HEK293 (cell line): Measurements from ENCODE around the gene RAB7A.

Source experiments
- CTCF ChIA-PET: fragments of 350-600 bp; formaldehyde crosslinking; extraction: SDS; loops from one replicate; lab custom pipeline; 2021; ENCODE audit warnings: antibody characterized with exemption; lab: Yijun Ruan, JAX
- POLR2A ChIA-PET: fragments of 300-600 bp; formaldehyde crosslinking; extraction: SDS; loops from one replicate; lab custom pipeline; 2020; ENCODE audit warnings: antibody characterized with exemption, inconsistent platforms; lab: Yijun Ruan, JAX
- H3K27ac ChIP-seq: fragments of 200-500 bp; sonication (Bioruptor generic); 2 replicates; pipeline ENCODE4 v1.5.1; 2014; ENCODE audit warnings: low read depth, low read length, control low read depth, inconsistent platforms; ENCODE audit errors: extremely low read depth
- H3K36me3 ChIP-seq, 2 experiments: fragments of 200-500 bp in 1 of 2; sonication (Bioruptor generic) in 1 of 2; 1 replicate in 1 of 2; 2 replicates in 1 of 2; pipeline ENCODE4 v1.5.1; 2014 to 2017; ENCODE audit warnings: inconsistent platforms in 2 of 2, low read length in 2 of 2; ENCODE audit not compliant: control insufficient read depth in 2 of 2, insufficient read depth in 1 of 2
- H3K4me1 ChIP-seq: fragments of 200-500 bp; sonication (Bioruptor generic); 2 replicates; pipeline ENCODE4 v1.5.1; 2014; ENCODE audit warnings: mild to moderate bottlenecking, low read length, inconsistent platforms; ENCODE audit not compliant: control insufficient read depth, insufficient read depth
- H3K4me3 ChIP-seq: 2 replicates; pipeline ENCODE4 v1.5.1; 2011; ENCODE audit warnings: low read depth, mild to moderate bottlenecking, control low read depth, low read length, moderate library complexity
- H3K9me3 ChIP-seq: fragments of 200-500 bp; sonication (Bioruptor generic); 2 replicates; pipeline ENCODE4 v1.5.1; 2014; ENCODE audit warnings: low read depth, low read length, inconsistent platforms; ENCODE audit not compliant: control insufficient read depth, insufficient read depth
- SCRT1 ChIP-seq: fragments of 450-650 bp; formaldehyde crosslinking; IDR thresholded peaks from 2 replicates; pipeline ENCODE4 v1.5.1; 2016; ENCODE audit warnings: missing biosample characterization, missing genetic modification characterization, borderline replicate concordance
- ZFP41 ChIP-seq: fragments of 450-650 bp; formaldehyde crosslinking; IDR thresholded peaks from 2 replicates; pipeline ENCODE4 v1.5.1; 2016; ENCODE audit warnings: missing biosample characterization, missing genetic modification characterization, borderline replicate concordance
- ZNF155 ChIP-seq: fragments of 450-650 bp; formaldehyde crosslinking; IDR thresholded peaks from 2 replicates; pipeline ENCODE4 v1.5.1; 2016; ENCODE audit warnings: missing biosample characterization, missing genetic modification characterization
- ZNF202 ChIP-seq: fragments of 450-650 bp; formaldehyde crosslinking; IDR thresholded peaks from 2 replicates; pipeline ENCODE4 v1.5.1; 2016; ENCODE audit warnings: missing biosample characterization, missing genetic modification characterization, borderline replicate concordance
- ZNF514 ChIP-seq: fragments of 450-650 bp; formaldehyde crosslinking; IDR thresholded peaks from 2 replicates; pipeline ENCODE4 v1.5.1; 2016; ENCODE audit warnings: missing biosample characterization, missing genetic modification characterization
- TF ChIP-seq, protein P1 (sequence below): fragments of 450-650 bp; formaldehyde crosslinking; IDR thresholded peaks from 2 replicates; pipeline ENCODE4 v1.5.1; 2016; ENCODE audit warnings: missing biosample characterization, missing genetic modification characterization
- TF ChIP-seq, protein P2 (sequence below): fragments of 450-650 bp; formaldehyde crosslinking; IDR thresholded peaks from 2 replicates; pipeline ENCODE4 v1.5.1; 2016; ENCODE audit warnings: missing biosample characterization, missing genetic modification characterization
- TF ChIP-seq, protein P3 (sequence below): sonication (generic); formaldehyde crosslinking; IDR thresholded peaks from 2 replicates; pipeline ENCODE4 v1.8.1; 2022; ENCODE audit warnings: mild to moderate bottlenecking, moderate library complexity, missing genetic modification reagents

Gene RAB7A

GRCh38 chr3:128863560-128863959, 137.6 kb downstream of the RAB7A start:
- POLR2A ChIA-PET = no interaction called here
- CTCF ChIA-PET = interaction anchor here (0.6 to 1.2 kb wide), 4 partner anchors 14 to 69 kb away, joined by 3 to 4 read pairs (median 3); no protein-coding TSS in a partner anchor
- Histone ChIP-seq H3K4me1 (no peaks in the 10 kb centered on the region; the same call in 1 of the 2 replicates), H3K27ac (no peak overlapping the region), H3K36me3 (peaks cover 0 to 31% of the 10 kb centered on the region in 2 experiments; a peak in 1 of 3 replicates), H3K9me3 (no peaks in the 10 kb centered on the region), H3K4me3 (no peak overlapping the region)
- TF ChIP-seq ZNF514 (no peak), ZFP41 (no peak), ZNF202 (tag by site-specific recombination) (no peak), ZNF155 (tag by site-specific recombination) (no peak), SCRT1 (tag by site-specific recombination) (no peak)
- TF ChIP-seq, protein P1, sequence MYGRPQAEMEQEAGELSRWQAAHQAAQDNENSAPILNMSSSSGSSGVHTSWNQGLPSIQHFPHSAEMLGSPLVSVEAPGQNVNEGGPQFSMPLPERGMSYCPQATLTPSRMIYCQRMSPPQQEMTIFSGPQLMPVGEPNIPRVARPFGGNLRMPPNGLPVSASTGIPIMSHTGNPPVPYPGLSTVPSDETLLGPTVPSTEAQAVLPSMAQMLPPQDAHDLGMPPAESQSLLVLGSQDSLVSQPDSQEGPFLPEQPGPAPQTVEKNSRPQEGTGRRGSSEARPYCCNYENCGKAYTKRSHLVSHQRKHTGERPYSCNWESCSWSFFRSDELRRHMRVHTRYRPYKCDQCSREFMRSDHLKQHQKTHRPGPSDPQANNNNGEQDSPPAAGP (tag by site-specific recombination) = no peak
- TF ChIP-seq, protein P2, sequence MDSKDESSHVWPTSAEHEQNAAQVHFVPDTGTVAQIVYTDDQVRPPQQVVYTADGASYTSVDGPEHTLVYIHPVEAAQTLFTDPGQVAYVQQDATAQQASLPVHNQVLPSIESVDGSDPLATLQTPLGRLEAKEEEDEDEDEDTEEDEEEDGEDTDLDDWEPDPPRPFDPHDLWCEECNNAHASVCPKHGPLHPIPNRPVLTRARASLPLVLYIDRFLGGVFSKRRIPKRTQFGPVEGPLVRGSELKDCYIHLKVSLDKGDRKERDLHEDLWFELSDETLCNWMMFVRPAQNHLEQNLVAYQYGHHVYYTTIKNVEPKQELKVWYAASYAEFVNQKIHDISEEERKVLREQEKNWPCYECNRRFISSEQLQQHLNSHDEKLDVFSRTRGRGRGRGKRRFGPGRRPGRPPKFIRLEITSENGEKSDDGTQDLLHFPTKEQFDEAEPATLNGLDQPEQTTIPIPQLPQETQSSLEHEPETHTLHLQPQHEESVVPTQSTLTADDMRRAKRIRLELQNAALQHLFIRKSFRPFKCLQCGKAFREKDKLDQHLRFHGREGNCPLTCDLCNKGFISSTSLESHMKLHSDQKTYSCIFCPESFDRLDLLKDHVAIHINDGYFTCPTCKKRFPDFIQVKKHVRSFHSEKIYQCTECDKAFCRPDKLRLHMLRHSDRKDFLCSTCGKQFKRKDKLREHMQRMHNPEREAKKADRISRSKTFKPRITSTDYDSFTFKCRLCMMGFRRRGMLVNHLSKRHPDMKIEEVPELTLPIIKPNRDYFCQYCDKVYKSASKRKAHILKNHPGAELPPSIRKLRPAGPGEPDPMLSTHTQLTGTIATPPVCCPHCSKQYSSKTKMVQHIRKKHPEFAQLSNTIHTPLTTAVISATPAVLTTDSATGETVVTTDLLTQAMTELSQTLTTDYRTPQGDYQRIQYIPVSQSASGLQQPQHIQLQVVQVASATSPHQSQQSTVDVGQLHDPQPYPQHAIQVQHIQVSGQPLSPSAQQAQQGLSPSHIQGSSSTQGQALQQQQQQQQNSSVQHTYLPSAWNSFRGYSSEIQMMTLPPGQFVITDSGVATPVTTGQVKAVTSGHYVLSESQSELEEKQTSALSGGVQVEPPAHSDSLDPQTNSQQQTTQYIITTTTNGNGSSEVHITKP (tag by site-specific recombination) = no peak
- TF ChIP-seq, protein P3, sequence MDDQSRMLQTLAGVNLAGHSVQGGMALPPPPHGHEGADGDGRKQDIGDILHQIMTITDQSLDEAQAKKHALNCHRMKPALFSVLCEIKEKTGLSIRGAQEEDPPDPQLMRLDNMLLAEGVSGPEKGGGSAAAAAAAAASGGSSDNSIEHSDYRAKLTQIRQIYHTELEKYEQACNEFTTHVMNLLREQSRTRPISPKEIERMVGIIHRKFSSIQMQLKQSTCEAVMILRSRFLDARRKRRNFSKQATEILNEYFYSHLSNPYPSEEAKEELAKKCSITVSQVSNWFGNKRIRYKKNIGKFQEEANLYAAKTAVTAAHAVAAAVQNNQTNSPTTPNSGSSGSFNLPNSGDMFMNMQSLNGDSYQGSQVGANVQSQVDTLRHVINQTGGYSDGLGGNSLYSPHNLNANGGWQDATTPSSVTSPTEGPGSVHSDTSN (CRISPR knock-in tag) = no peak
